IPS-18c (cell line): ENCODE measurements around the gene ZNF578.
"Not testable (repeated sequence)": the region's sequence is repeated elsewhere in the genome, so short reads cannot be mapped to it uniquely, and the experiment has no call there.

ENCODE experiments used
- H3K4me3 ChIP-seq: 2 replicates; pipeline ENCODE4 v1.7.0; 2013; ENCODE audit warnings: low read depth, mild to moderate bottlenecking, low read length, moderate library complexity; ENCODE audit not compliant: insufficient read depth
- H3K9me3 ChIP-seq: one replicate; pipeline ENCODE4 v1.6.1; 2013; ENCODE audit warnings: mild to moderate bottlenecking, low read length, moderate library complexity; ENCODE audit not compliant: control insufficient read depth, insufficient read depth

Gene ZNF578

GRCh38 chr19:52538815-52539214 lies 85.5 kb downstream of the ZNF578 start:
- not testable (repeated sequence) for H3K9me3 ChIP-seq

GRCh38 chr19:52541176-52541575 lies 87.8 kb downstream of the ZNF578 start:
- not testable (repeated sequence) for H3K4me3 ChIP-seq, H3K9me3 ChIP-seq

More at GRCh38 chr19:52538815-52539214, 85.5 kb downstream of the ZNF578 start:
- not testable (repeated sequence) for H3K4me3 ChIP-seq

GRCh38 chr19:52541608-52542007 lies 88.3 kb downstream of the ZNF578 start:
- Histone ChIP-seq H3K9me3 (no peaks in the 10 kb centered on the region), H3K4me3 (no peak overlapping the region)

- H3K9me3 ChIP-seq, H3K4me3 ChIP-seq: not testable (repeated sequence)
These were observed 89.2 kb downstream of the ZNF578 start for GRCh38 chr19:52542541-52542940.

GRCh38 chr19:52542984-52543664 lies 89.8 kb downstream of the ZNF578 start:
- no peaks in the 10 kb centered on the region for H3K9me3 ChIP-seq
- H3K4me3 ChIP-seq: no peak overlapping the region

GRCh38 chr19:52554216-52554971 lies 101.0 kb downstream of the ZNF578 start:
- Histone ChIP-seq H3K4me3 (no peak overlapping the region), H3K9me3 (peaks cover 20% of the 10 kb centered on the region)

- Histone ChIP-seq H3K9me3 (peaks cover 20% of the 10 kb centered on the region), H3K4me3 (no peak overlapping the region)
These were observed 104.1 kb downstream of the ZNF578 start for GRCh38 chr19:52557231-52557995.

GRCh38 chr19:52558732-52559445 lies 105.5 kb downstream of the ZNF578 start:
- H3K9me3 ChIP-seq: peaks cover 15% of the 10 kb centered on the region
- H3K4me3 ChIP-seq: not testable (repeated sequence)

- H3K9me3 ChIP-seq, H3K4me3 ChIP-seq: not testable (repeated sequence)
These were observed 108.3 kb downstream of the ZNF578 start for GRCh38 chr19:52561611-52562010.
